Measurements from ENCODE around the gene ATF6. TPM values are rescaled to one million over a fixed set of nuclear protein-coding genes. Genes with fewer than 3 reads are reported as not detected.

Gene ATF6
- total and polyA plus RNA-seq, 9 of the 15 experiments (the other 6 are each of a cell fraction or from before 2014, with no cell fraction given) = 11.7 to 32.4 (median 20.4) TPM

GRCh38 chr1:161749509-161750407, 16.4 kb upstream of the ATF6 start, which contains the start of gene DUSP12 (continued):
- TF ChIP-seq ELK1 (CRISPR knock-in tag; IDR thresholded peaks at IDR 0.05) (no peak), MTF1 (CRISPR knock-in tag; IDR thresholded peaks at IDR 0.05; ENCODE audit: borderline replicate concordance) (no peak), NFE2L1 (tag; IDR thresholded peaks at IDR 0.05; ENCODE audit: borderline replicate concordance, low read depth) (no peak), RBM25 (IDR thresholded peaks at IDR 0.05; ENCODE audit: low read depth, low read length, severe bottlenecking) (no peak), ZNF444 (CRISPR knock-in tag; IDR thresholded peaks at IDR 0.05) (no peak), SRSF9 (IDR thresholded peaks at IDR 0.05; ENCODE audit: borderline replicate concordance, low read depth, low read length) (no peak), U2AF1 (optimal IDR thresholded peaks at IDR 0.05; ENCODE audit: low read depth, low read length) (no peak), ZMIZ1 (IDR thresholded peaks at IDR 0.05; ENCODE audit: low read depth in 2 of 2, low read length in 2 of 2) (0 out of 4 replicates have a peak, but pooled peaks of 1 of the 2 experiments have one; percentile 46), FOXA1 (IDR thresholded peaks at IDR 0.05; ENCODE audit: borderline replicate concordance) (no peak), ZNF324 (CRISPR knock-in tag; IDR thresholded peaks at IDR 0.05) (no peak), ZNF395 (CRISPR knock-in tag; IDR thresholded peaks at IDR 0.05) (peak; percentile 41; the same call in 1 of the 2 replicates)
